ENCODE results near the gene TPSB2.
A peak's percentile ranks its signal among the peaks of the same experiment; 100 is the strongest.
"Not testable (repeated sequence)": the region's sequence is repeated elsewhere in the genome, so short reads cannot be mapped to it uniquely, and the experiment has no call there.

The TPSB2 gene

DNA sequence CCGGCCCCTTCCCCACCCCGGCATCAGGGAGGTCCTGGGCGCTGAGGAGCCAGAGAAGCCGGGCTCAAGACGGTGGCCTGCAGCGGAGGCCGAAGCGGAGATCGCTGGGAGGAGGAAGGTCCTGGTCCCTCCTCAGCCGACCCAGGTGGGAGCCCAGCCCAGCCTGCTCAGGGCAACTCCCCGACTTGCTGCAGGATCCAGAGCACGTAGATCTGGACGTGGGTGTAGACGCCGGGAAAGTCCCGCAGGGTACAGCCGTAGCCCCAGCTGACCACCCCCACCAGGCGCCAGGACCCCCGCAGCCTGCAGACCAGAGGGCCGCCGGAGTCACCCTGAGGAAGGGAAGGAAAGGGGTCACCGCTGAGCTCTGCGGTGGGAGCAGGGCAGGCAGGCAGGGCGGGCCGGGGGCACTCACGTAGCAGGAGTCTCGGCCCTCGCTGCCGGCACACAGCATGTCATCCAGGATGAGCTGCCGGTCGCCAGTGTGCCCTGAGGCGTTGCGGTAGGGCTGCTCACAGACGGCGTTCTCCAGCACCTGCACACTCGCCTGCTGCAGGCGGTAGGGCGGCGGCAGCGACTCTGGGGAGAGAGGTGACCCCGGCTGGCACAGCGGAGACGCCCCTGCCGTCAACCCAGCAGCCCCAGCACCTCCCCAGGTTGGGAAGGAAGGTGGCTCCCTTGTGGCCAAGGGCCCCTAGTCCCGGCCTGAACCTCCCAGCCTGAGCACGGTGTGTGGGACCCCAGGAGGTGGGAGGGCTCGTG lies 31.3 kb upstream of the TPSB2 start:
- DNase-seq (ENCODE audit: low spot score): no peak

GRCh38 chr16:1260101-1260680 lies 30.2 kb upstream of the TPSB2 start:
- no peak for DNase-seq (ENCODE audit: low spot score)

DNA sequence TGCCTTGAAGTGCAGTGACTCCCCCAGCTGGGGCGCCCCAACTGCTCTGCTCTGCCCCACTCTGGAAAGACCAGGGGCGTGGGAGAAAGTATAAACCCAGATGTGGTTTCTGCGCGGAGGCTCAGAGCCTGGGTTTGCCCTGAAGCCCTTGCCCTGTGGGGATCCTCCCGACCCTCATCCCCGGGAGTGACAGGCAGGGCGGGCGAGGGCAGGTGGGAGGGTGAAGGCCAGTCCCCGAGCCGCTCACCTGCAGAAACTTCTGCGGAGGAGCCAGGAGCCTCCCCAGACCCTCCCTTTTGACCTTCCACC lies 29.7 kb upstream of the TPSB2 start:
- DNase-seq (ENCODE audit: low spot score): no peak

DNA sequence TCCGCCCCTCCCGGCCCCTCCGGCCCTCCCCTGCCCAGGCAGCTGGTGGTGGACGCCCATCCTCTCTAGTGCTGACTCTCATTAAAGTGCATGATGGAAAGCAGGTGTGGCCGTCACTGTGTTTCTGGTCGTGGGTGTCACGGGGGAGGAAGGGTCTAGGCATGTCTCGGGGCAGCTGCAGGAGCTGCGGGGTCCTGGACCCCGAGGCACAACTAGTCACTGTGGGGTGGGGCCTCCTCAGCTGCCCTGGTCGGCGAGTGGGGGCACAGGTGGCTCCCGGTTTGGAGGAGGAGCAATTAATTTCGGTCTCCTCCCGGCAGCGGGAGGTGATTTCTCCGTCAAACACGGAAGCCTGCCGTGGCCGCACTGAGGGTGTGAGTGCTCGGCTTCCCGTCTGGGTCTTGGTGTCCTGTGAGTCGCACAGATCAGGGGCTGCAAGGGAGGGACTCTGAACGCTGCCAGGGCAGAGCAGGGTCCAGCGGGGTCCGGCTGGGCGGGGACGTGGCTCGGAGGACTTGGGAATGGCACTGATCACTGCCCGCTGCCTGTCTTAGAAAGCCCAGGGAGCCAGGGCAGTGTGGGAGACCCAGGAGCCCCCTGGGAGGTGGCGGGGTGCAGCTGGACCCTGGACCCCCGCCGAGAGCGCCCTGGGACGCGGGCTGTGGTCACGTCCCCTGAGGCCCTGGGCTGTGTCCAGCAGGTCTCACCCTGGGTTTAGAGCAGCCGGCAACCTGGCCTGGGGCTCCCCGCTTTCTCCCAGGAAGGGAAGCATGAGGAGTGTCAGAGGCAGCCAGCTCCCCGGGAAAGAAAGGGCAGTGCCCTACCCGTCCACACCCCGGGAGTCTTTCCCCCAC lies 29.1 kb upstream of the TPSB2 start:
- DNase-seq (ENCODE audit: low spot score): peak; percentile 59

DNA sequence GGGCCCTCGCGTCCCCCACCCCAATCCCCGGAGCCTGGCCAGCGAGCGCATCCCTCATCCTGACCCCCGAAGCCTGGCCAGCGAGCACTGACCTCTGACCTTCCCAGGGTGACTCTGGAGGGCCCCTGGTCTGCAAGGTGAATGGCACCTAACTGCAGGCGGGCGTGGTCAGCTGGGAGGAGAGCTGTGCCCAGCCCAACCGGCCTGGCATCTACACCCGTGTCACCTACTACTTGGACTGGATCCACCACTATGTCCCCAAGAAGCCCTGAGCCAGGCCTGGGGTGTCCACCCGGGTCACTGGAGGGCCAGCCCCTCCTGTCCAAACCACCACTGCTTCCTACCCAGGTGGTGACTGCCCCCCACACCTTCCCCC lies 28.2 kb upstream of the TPSB2 start:
- no peak for DNase-seq (ENCODE audit: low spot score)

DNA sequence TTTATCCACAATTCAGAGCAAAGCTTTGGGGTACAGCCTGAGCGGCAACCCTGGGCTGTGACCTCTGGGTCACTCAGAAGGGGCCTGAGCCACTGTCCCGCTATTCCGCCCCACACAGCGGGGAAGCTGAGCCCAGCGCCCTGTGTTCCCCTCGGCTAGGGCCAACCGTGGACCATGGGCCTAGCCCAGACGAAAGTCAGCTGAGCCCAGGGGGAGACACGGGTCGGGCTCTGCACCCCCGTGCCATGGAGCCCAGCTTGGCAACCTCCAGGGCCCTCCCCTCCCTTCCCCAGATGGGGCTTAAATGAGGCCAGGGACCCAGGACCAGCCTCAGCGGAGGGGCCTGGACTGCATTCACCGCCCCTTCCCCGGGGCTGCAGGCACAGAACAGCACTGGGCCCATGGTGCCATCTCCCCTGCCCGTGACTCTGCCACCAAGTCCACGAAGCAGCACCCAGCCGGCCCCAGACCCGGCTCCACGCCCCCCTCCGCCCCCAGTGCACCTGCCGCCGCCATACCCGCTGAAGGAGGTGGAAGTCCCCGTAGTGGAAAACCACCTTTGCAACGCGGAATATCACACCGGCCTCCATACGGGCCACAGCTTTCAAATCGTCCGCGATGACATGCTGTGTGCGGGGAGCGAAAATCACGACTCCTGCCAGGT lies 27.7 kb upstream of the TPSB2 start:
- DNase-seq (ENCODE audit: low spot score): no peak

DNA sequence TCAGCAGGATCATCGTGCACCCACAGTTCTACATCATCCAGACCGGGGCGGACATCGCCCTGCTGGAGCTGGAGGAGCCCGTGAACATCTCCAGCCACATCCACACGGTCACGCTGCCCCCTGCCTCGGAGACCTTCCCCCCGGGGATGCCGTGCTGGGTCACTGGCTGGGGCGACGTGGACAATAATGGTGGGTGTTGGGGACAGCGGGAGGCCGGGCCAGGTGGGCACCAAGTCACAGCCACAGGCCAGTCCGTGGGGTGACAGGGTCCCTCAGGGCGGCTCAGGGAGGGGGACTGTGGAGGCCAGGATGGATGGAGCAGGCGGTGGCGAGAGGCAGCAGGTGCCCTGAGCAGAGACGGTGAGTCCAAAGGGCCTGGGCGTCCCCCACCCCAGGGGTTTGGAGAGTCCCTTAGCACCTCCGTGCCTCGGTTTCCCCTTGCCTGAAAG lies 26.9 kb upstream of the TPSB2 start:
- no peak for DNase-seq (ENCODE audit: low spot score)

DNA sequence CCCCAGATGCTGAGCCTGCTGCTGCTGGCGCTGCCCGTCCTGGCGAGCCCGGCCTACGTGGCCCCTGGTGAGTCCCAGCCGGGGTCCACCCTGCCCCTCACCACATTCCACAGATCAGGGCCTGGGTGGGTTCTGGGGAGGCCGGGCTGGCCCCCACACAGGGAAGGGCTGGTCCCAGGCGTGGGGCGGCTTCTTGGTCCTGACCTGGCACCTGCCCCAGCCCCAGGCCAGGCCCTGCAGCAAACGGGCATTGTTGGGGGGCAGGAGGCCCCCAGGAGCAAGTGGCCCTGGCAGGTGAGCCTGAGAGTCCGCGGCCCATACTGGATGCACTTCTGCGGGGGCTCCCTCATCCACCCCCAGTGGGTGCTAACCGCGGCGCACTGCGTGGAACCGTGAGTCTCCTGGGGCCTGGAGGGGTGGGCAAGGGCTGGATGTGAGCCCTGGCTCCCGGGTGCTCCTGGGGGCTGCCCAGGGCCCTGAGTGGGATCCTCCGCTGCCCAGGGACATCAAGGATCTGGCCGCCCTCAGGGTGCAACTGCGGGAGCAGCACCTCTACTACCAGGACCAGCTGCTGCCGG lies 26.4 kb upstream of the TPSB2 start:
- DNase-seq (ENCODE audit: low spot score): not testable (repeated sequence)

DNA sequence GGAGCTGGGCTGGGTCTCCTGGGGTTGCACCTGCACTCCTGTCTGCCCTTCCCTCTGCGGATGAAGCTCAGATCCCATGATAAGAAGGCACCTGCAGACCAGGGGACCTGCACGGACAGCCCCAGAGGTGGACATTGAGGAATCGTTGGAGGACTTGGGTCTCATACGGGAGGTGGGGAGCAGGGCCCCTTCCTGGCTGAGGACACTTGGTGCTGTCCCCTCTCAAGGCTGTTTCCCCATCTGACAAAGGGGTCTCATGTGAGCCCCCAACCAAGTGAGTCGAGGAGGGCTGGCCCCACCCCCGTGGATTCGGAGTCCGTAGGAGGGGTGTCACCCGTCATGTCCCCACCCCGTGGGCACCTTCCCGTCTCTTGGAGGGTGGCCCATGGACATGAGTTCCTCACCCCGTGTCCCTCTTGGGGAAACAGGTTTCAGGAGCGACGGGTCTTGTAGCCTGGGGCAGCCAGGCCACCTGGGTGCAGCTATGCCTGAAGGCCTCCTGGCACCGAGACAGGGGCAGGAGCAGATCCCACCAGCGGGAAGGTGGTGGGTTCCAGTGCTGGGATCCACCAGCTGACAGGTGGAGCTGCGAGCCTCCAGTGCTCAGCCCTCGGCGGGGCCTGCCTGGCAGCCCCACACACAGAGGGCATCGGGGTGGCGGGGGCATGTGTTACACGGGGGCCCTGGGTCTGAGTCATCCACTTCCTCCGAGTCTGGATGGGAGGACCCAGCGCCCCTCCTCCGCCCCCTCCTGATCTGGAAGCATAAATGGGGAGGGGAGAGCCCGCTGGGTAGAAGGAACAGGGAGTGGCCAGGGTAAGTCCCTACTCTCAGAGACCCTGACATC lies 25.5 kb upstream of the TPSB2 start, which contains the start of gene TPSD1:
TPSD1 (plus strand) TSS at position 794 of the 847 bp plus-strand sequence. CDS start 212 bp downstream, outside the sequence.
- DNase-seq (ENCODE audit: low spot score): not testable (repeated sequence)

GRCh38 chr16:1254821-1255220 lies 24.8 kb upstream of the TPSB2 start:
- not testable (repeated sequence) for DNase-seq (ENCODE audit: low spot score)

DNA sequence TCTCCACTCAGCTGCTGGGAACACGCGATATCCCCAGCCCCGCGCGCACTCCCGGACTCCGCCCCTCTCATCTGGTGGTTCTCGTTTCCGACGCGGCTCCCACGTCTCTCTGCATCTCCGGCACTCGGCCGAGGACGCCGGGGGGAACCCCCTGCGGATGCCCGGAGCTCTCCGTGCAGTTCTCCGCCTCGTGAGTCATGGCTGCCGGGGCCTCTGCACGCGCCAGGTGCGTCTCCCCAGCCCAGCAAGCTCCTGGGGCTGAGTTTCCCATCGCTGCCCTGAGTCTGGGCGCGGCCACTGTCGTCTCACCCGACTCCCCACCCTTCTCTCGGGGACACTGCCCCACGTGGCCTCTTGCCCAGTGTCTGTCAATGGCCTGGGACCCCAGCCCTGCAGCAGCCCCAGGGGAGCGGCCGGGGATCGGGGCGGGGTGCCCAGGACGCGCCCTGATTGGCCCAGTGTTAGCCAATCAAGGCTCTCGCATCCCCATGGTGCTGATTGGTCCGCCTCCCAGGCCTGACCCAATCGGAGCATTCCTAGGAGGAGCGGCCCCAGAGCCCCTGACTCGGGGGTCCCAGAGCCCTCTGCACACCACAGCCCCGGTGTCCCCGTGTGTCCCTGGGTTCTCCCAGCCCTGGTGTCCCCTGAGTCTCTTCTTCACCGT lies 23.8 kb upstream of the TPSB2 start:
- not testable (repeated sequence) for DNase-seq (ENCODE audit: low spot score)

DNA sequence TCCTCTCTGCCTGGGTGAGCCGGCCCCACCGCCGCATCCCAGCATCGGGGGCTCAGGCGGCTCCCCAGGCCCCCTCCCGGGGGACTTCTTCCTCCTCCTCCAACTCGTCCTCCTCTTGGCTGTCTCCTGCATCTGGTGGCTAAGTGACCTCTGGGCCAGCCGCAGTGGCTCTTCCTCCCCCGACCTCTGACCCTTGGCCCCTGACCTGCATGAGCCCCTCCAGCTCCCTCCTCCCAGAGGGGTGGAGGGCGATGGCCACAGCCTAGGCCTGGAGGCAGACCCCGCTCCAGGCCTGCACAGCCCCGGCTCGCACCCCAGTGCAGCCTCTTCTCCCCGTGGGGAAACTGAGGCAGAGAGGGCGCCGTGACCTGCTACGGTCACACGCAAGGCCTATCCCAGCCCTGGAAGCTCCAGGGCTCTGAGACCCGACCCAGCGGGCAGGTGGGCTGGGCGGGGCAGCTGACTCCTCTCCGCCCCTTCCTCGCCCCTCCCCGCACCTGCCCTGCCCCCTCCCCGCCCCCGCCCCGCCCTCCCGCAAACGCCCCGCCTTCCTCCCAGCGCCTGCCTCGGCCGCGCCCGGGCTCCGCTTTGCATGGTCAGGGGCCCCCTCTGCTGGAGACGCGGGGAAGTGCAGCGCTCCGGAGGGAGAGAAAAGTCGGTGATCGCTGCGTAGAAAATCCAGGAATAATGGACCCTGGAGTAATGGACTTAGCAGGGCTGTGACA lies 19.2 kb upstream of the TPSB2 start:
- DNase-seq (ENCODE audit: low spot score): not testable (repeated sequence)

- not testable (repeated sequence) for DNase-seq (ENCODE audit: low spot score)
Observed at GRCh38 chr16:1247903-1248537, 18.0 kb upstream of the TPSB2 start.

DNA sequence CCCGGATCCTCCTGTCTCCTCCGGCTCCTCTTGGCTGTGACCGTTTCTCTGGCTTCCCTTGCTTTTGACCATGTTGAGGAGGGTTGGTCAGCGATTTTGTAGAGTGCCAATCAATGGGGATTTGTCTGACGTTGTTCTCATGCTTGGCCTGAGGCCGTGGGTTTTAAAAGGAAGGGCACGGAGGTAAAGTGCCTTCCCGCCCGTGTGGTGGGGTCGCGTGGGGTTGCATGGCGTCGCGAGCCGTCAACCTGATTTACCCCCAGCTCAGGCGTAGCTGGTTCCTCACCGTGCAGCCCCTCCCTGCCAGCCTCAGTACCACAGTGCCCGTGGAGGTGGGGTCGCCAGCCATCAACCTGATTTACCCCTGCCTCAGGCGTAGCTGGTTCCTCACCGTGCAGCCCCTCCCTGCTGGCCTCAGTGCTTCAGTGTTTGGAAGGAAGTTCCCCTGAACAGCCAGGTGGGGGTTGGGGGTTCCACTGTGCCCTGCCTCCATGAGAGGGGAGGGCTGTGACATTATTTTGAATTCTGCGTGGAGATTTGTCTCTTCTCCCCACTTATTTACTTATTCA lies 15.6 kb upstream of the TPSB2 start:
- no peak for DNase-seq (ENCODE audit: low spot score)

DNA sequence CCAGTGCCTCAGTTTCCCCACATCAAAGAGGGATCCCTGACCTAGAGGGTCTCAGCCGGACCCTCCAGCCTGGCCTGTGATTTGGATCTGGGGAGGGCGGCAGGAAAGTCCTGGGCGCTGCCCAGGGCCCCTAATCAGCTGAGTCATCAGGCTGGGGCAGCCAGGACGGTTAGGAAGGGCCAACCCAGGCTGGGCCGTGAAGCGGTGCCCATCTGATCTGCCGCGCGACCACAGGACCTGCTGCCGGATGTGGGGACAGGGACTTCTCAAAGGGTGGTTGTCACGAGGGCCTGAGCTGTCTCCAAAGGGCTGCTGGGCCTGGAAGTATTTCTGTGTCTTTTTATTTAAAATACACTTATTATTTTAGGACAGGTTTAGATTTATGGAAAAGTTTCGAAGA lies 14.9 kb upstream of the TPSB2 start:
- no peak for DNase-seq (ENCODE audit: low spot score)

- not testable (repeated sequence) for DNase-seq (ENCODE audit: low spot score)
Observed at GRCh38 chr16:1243907-1244850, 14.2 kb upstream of the TPSB2 start.

- DNase-seq (ENCODE audit: low spot score): not testable (repeated sequence)
Observed at GRCh38 chr16:1243363-1243762, 13.4 kb upstream of the TPSB2 start.
